Measurements from ENCODE around the gene HS3ST6.
"Not testable (repeated sequence)": the region's sequence is repeated elsewhere in the genome, so short reads cannot be mapped to it uniquely, and the experiment has no call there.

HS3ST6 gene

GRCh38 chr16:1946495-1947368, 28.5 kb upstream of the HS3ST6 start:
- no peak for DNase-seq

GRCh38 chr16:1945559-1946391, 27.6 kb upstream of the HS3ST6 start:
- DNase-seq = no peak

- no peak for DNase-seq
Measured at GRCh38 chr16:1944612-1945199, 26.5 kb upstream of the HS3ST6 start.

- peak; percentile 100 for DNase-seq
Measured at GRCh38 chr16:1942810-1943726, 24.9 kb upstream of the HS3ST6 start, which contains the start of gene MSRB1. Gene MSRB1 (minus strand): TSS chr16:1943199. CDS start chr16:1943156, 43 bp downstream.

GRCh38 chr16:1942047-1942809, 24.0 kb upstream of the HS3ST6 start:
- peak; percentile 47 for DNase-seq

GRCh38 chr16:1941162-1942046, 23.2 kb upstream of the HS3ST6 start:
- no peak for DNase-seq

GRCh38 chr16:1940273-1941161, 22.3 kb upstream of the HS3ST6 start:
- DNase-seq = no peak

- DNase-seq = not testable (repeated sequence)
Measured at GRCh38 chr16:1939833-1940232, 21.6 kb upstream of the HS3ST6 start.

GRCh38 chr16:1938910-1939309, 20.7 kb upstream of the HS3ST6 start:
- DNase-seq = no peak

GRCh38 chr16:1938316-1938715, 20.1 kb upstream of the HS3ST6 start:
- peak; percentile 55 for DNase-seq

- no peak for DNase-seq
Measured at GRCh38 chr16:1936945-1937479, 18.8 kb upstream of the HS3ST6 start.

GRCh38 chr16:1933097-1933661, 15.0 kb upstream of the HS3ST6 start:
- DNase-seq = no peak

GRCh38 chr16:1932050-1933028, 14.1 kb upstream of the HS3ST6 start:
- no peak for DNase-seq

GRCh38 chr16:1930338-1930720, 12.1 kb upstream of the HS3ST6 start:
- no peak for DNase-seq

- DNase-seq = peak; percentile 89
Measured at GRCh38 chr16:1929578-1930337, 11.5 kb upstream of the HS3ST6 start.

GRCh38 chr16:1929105-1929504, 10.9 kb upstream of the HS3ST6 start:
- DNase-seq = peak; percentile 53

- no peak for DNase-seq
Measured at GRCh38 chr16:1926271-1926670, 8.1 kb upstream of the HS3ST6 start.

Data from hematopoietic multipotent progenitor cell treated with erythropoietin and hydrocortisone succinate and interleukin-3 and kit ligand, for 6 days (in vitro differentiated cells).